ENCODE data around the gene SLITRK3. TPM values are rescaled to one million over a fixed set of nuclear protein-coding genes. Genes with fewer than 3 reads are reported as not detected.
"Not testable (repeated sequence)": the region's sequence is repeated elsewhere in the genome, so short reads cannot be mapped to it uniquely, and the experiment has no call there.

Gene SLITRK3
- total RNA-seq, 1 experiment from 2014 or later, result not detected

- no peaks in the 10 kb centered on the region for H3K27me3 ChIP-seq (replicated peaks)
- H3K9me3 ChIP-seq (replicated peaks), result no peaks in the 10 kb centered on the region
- no peak overlapping the region for H3K27ac ChIP-seq
- no peak for DNase-seq (ENCODE audit: low read depth in 1 of 2, low spot score in 2 of 2)
- H3K4me3 ChIP-seq, result no peak overlapping the region
- no peaks in the 10 kb centered on the region for H3K36me3 ChIP-seq
- H3K4me1 ChIP-seq (replicated peaks), result no peaks in the 10 kb centered on the region
These were observed 38.2 kb downstream of the SLITRK3 start for GRCh38 chr3:165158011-165158410.

DNA sequence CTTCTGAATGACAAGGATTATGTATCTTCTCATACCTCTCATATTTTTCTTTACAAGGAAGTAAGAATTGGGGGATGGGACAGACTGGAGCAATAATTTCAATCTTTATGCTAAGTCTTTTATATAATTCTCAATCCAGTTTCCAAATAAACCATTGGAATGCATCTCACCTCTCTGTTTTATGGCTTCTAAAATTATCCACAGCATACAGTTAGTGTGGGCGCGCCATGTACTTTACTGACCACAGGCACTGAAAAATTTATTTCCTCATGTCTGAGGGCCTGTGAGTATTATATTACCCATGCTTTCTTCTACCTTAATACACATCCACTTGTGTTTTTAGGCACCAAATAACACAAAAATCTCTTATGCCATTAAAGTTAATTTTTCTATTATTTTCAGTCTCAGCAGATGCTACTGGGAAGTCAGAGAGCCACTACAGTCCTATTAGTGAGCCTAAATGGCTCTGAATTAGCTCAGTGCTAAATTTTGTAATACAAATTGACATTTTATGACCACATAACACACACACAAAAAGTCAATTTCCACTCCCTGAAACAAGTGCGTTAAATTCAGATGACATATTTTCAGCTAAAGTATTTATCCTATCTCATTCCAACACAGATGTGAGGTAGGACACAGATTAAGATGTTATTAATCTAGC is 39.3 kb downstream of the SLITRK3 start:
- no peak for DNase-seq (ENCODE audit: low read depth in 1 of 2, low spot score in 2 of 2)
- no peaks in the 10 kb centered on the region for H3K4me1 ChIP-seq (replicated peaks)
- no peaks in the 10 kb centered on the region for H3K36me3 ChIP-seq
- no peaks in the 10 kb centered on the region for H3K27me3 ChIP-seq (replicated peaks)
- no peak overlapping the region for H3K27ac ChIP-seq
- H3K4me3 ChIP-seq, result no peak overlapping the region
- no peaks in the 10 kb centered on the region for H3K9me3 ChIP-seq (replicated peaks)

GRCh38 chr3:165148876-165149441 is 47.2 kb downstream of the SLITRK3 start:
- Histone ChIP-seq H3K27me3 (replicated peaks) (no peaks in the 10 kb centered on the region), H3K27ac (no peak overlapping the region), H3K36me3 (no peaks in the 10 kb centered on the region), H3K4me3 (no peak overlapping the region), H3K9me3 (replicated peaks) (no peaks in the 10 kb centered on the region), H3K4me1 (replicated peaks) (no peaks in the 10 kb centered on the region)
- DNase-seq (ENCODE audit: low read depth in 1 of 2, low spot score in 2 of 2), result no peak

GRCh38 chr3:165144271-165144670 is 51.9 kb downstream of the SLITRK3 start:
- no peak overlapping the region for H3K27ac ChIP-seq
- no peak for DNase-seq (ENCODE audit: low read depth in 1 of 2, low spot score in 2 of 2)
- H3K36me3 ChIP-seq, result no peaks in the 10 kb centered on the region
- H3K9me3 ChIP-seq (replicated peaks), result no peaks in the 10 kb centered on the region
- H3K27me3 ChIP-seq (replicated peaks), result no peaks in the 10 kb centered on the region
- no peaks in the 10 kb centered on the region for H3K4me1 ChIP-seq (replicated peaks)
- no peak overlapping the region for H3K4me3 ChIP-seq

DNA sequence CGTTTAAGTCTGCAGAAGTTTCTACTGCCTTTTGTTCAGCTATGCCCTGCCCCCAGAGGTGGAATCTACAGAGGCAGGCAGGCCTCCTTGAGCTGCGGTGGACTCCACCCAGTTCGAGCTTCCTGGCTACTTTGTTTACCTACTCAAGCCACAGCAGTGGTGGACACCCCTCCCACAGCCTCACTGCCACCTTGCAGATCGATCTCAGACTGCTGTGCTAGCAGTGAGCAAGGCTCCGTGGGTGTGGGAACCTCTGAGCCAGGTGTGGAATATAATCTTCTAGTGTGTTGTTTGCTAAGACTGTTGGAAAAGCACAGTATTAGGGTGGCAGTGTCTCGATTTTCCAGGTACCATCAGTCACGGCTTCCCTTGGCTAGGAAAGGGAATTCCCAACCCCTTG is 56.3 kb downstream of the SLITRK3 start:
- not testable (repeated sequence) for H3K4me3 ChIP-seq; H3K4me1 ChIP-seq (replicated peaks); H3K27me3 ChIP-seq (replicated peaks); H3K27ac ChIP-seq; H3K9me3 ChIP-seq (replicated peaks); DNase-seq (ENCODE audit: low read depth in 1 of 2, low spot score in 2 of 2); H3K36me3 ChIP-seq

Other genes with a start within 250 kb of the SLITRK3 start
- gene SI, start 117.9 kb downstream of the SLITRK3 start, total RNA-seq (2014; rRNA removed; shearing (Covaris generic)), result not detected in 2 replicates